Activated CD8-positive, alpha-beta memory T cell treated with anti-CD3 and anti-CD28 coated beads, Interleukin-2, amount 50 U/mL, for 24 hours (primary cell): ENCODE measurements around the gene GTF2H2C_2.
A peak's percentile ranks its signal among the peaks of the same experiment; 100 is the strongest.
"Not testable (repeated sequence)": the region's sequence is repeated elsewhere in the genome, so short reads cannot be mapped to it uniquely, and the experiment has no call there.

Source experiments
- DNase-seq: peaks from one replicate; pipeline ENCODE4 v3.0.0-alpha.2; 2020; ENCODE audit errors: extremely low read depth

GTF2H2C_2 gene

DNA sequence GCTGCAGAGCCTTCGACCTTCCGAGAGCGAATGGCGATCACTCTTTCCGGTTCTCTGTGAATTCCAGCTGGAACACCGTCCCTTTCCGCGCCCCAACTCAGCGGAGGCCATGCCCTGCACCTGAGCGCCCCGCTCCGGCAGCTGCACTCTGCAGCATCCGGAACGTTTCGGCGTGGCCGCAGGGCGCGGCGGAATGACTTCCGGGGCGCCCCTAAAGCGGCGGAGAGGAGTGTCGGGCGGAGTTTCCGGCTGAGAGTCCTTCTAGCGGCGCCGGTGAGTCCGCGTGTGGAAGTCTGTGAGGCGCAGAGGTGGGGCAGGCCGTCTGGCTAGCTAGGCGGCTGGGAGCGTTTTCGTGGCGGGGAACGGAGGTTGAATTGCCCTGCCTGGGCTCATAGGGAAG, at the start of gene GTF2H2C_2:
Gene GTF2H2C_2, plus strand, starts transcription at position 252 of the 400 bp plus-strand sequence.
- not testable (repeated sequence) for DNase-seq

GRCh38 chr5:70400984-70401686, 14.0 kb upstream of the GTF2H2C_2 start:
- peak; percentile 15 for DNase-seq

GRCh38 chr5:70421322-70421721, 6.2 kb downstream of the GTF2H2C_2 start:
- DNase-seq, result not testable (repeated sequence)

DNA sequence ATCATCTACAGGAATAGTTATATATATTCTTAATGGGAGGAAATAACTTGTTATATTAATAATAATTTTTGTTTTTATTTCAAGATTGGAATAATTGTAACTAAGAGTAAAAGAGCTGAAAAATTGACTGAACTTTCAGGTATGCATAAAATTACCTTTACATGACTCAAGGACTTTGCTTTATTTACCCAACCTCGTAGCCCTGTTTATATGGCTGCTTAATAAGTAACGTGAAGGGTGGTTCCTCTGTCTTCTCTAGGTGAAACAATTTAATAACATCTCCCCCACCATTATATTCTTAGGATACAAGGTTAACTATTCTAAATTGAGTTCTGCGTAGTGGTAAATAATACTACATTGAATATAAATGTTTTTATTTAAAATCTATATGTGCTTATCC, 8.0 kb downstream of the GTF2H2C_2 start:
- not testable (repeated sequence) for DNase-seq

DNA sequence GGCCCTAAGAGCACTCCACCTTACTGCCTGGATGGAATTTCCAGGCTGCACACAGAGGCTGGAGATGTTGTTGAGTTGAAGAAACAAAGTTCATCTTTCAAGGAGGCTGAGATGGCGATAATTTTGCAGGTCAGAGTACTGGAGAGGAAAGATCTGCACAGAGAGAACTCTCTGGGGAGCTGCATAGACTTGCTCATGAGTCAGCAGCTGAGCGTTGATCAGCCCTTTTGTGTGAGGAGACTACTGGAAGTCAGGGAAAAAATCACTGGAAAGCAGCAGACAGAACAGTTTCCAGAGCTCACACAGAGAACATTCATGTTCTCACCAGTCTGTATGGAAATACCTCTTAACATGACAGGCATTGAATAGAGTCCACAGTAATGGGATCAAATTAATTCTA, 23.4 kb downstream of the GTF2H2C_2 start:
- not testable (repeated sequence) for DNase-seq

- DNase-seq, result not testable (repeated sequence)
These were observed 34.4 kb downstream of the GTF2H2C_2 start for GRCh38 chr5:70449565-70449964.

DNA sequence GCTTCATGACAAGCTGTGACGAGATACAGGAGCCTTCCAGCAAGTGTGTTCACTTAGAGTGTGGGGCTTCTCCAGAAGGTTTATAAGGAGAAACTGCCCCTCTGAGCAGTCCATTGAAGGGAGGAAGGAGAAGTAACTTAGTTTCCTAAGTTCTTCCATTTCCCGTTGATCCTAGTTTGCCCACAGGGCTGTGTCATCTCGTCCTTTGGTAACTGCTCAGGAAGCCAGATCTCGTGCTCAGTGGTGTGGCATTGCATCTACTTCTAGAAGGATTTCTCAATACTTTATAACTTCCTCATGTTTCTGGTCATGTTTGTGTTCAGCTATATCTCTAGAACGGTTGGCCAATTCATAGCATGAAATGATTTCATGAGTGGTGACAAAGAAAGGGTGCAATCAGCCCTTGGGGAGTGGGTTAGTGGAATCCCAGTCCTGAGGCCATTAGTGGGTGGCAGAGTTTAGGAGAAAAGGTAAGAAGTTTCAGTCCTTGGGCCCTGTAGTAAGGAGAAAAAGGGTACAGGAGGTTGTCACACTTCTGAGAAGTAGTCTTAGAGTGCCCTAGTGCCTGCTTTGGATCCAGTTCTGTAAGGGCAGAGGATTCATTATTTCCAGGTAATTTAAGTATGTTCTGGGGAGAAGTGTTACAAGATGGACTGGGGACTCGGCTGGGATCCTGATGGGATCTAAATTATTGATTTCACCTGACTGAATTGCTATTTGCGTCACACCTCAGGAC, 36.2 kb downstream of the GTF2H2C_2 start:
- not testable (repeated sequence) for DNase-seq

- DNase-seq, result not testable (repeated sequence)
These were observed 41.9 kb downstream of the GTF2H2C_2 start for GRCh38 chr5:70457093-70457492.

- DNase-seq, result not testable (repeated sequence)
These were observed 44.0 kb downstream of the GTF2H2C_2 start for GRCh38 chr5:70459188-70459587.

DNA sequence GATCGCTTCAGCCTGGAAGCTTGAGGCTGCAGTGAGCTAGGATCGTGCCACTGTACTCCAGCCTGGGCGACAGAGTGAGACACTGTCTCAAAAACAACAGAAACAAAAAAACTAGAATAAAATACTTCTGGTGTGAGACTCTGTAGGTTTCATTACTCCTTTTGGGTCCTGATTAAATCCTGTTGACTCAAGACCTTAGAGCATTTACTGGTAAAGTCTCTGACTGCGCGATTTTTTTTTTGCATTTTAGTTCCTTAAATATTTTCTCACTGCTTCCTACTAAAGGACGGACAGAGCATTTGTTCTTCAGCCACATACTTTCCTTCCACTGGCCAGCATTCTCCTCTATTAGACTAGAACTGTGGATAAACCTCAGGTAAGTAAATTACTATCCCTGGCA, 46.8 kb downstream of the GTF2H2C_2 start:
- DNase-seq, result not testable (repeated sequence)

- DNase-seq, result not testable (repeated sequence)
These were observed 49.0 kb downstream of the GTF2H2C_2 start for GRCh38 chr5:70464019-70464637.

DNA sequence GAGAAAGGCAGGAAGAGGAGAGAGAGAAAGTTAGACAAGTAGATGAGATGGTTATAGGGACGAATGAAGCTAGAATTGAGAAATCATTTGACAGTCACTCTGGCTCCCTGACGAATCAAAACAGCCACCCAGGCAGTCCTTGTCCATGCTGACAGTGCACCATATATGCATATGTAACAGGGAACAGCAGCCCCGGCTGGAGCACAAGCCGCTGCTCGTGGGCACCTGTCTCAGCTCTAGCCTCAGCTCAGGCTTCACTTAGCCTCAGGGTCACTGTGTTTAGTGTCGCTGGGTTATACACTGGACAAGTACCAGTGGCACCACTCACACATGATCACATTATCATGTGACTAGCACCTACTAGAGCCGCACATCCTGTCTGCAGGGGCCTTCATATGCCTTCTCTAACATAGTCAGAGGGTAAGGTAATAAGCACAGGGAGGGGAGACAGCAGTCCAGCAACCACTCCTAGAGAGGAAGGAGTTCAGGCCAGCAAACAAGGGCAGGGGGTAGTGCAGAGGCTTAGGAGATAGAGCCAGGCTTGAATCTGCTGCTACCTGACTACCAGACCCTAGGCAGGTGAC, 54.9 kb downstream of the GTF2H2C_2 start:
- DNase-seq, result not testable (repeated sequence)
